HCT116 (cell line): Measurements from ENCODE around the gene HOXA13. TPM values are rescaled to one million over a fixed set of nuclear protein-coding genes. Genes with fewer than 3 reads are reported as not detected.

Source experiments
- ATAC-seq: fragments of 200-7000 bp; cut with Tn5 transposase; 2 replicates; pipeline ENCODE4 v1.9.1; 2020; ENCODE audit warnings: mild to moderate bottlenecking, moderate library complexity
- BruUV-seq: library from RNA; stranded (reverse); fragments of 400-500 nt; replicated peaks from 2 replicates; lab custom pipeline; 2021; lab: Mats Ljungman, UMichigan
- CTCF ChIA-PET: fragments of 300-600 bp; sonication (Branson Sonifier 250); formaldehyde crosslinking; loops from one replicate; lab custom pipeline; 2021; ENCODE audit warnings: antibody characterized with exemption; lab: Charles Lee
- POLR2A ChIA-PET: fragments of 300-600, 350-600 bp; sonication (Branson Sonifier 250); formaldehyde crosslinking; loops from one replicate; lab custom pipeline; 2021; ENCODE audit warnings: antibody characterized with exemption; lab: Charles Lee
- RAD21 ChIA-PET, 2 experiments: fragments of 300-600 bp; sonication (Branson Sonifier 250); formaldehyde crosslinking; loops; one replicate each; lab custom pipeline; 2023; ENCODE audit warnings: low total read pairs in 2 of 2; ENCODE audit not compliant: uncharacterized antibody in 2 of 2, unreplicated experiment in 2 of 2, low non-redundant PET in 1 of 2; lab: Charles Lee
- DNase-seq: peaks from one replicate; pipeline ENCODE4 v3.0.0-alpha.2; 2010; ENCODE audit warnings: low read depth, low spot score
- H2AFZ ChIP-seq: fragments of 200-600 bp; shearing (Covaris generic), sonication (generic); 2 replicates; pipeline ENCODE4 v1.6.1; 2017; ENCODE audit warnings: low read depth, mixed run types, mixed read lengths, antibody characterized with exemption, low read length; ENCODE audit not compliant: poor library complexity, severe bottlenecking
- H3K27ac ChIP-seq: 2 replicates; pipeline ENCODE4 v1.5.1; 2012; ENCODE audit warnings: low read depth, low read length
- H3K27me3 ChIP-seq: fragments of 200-600 bp; sonication (generic); 2 replicates; pipeline ENCODE4 v1.6.1; 2016; ENCODE audit warnings: mixed run types, low read length, mixed read lengths; ENCODE audit not compliant: insufficient read depth
- H3K36me3 ChIP-seq, 2 experiments: fragments of 200-500 bp in 1 of 2; fragments of 200-600 bp in 1 of 2; sonication (Bioruptor generic) in 1 of 2; sonication (generic) in 1 of 2; 2 replicates each; pipeline versions ENCODE4 v1.5.1 to v1.6.1; 2014 to 2016; ENCODE audit warnings: low read length in 2 of 2, inconsistent platforms in 1 of 2, mixed read lengths in 1 of 2, mixed run types in 1 of 2; ENCODE audit not compliant: insufficient read depth in 2 of 2, control insufficient read depth in 1 of 2
- H3K4me1 ChIP-seq, 2 experiments: fragments of 200-600 bp in 1 of 2; sonication (generic) in 1 of 2; 2 replicates each; pipeline versions ENCODE4 v1.5.1 to v1.6.1; 2012 to 2017; ENCODE audit warnings: low read length in 2 of 2, inconsistent platforms in 1 of 2, mild to moderate bottlenecking in 1 of 2, mixed read lengths in 1 of 2, mixed run types in 1 of 2, moderate library complexity in 1 of 2; ENCODE audit not compliant: insufficient read depth in 2 of 2, control insufficient read depth in 1 of 2
- H3K4me2 ChIP-seq: fragments of 200-600 bp; sonication (generic); 2 replicates; pipeline ENCODE4 v1.6.1; 2017; ENCODE audit warnings: mixed run types, low read length, mixed read lengths
- H3K4me3 ChIP-seq, 2 experiments: fragments of 200-600 bp in 1 of 2; sonication (generic) in 1 of 2; replicated peaks in 1 of 2; 2 replicates each; pipeline ENCODE4 v1.5.1; 2011 to 2016; ENCODE audit warnings: low read length in 2 of 2, control low read depth in 1 of 2, low read depth in 1 of 2, mild to moderate bottlenecking in 1 of 2, mixed read lengths in 1 of 2, mixed run types in 1 of 2
- H3K79me2 ChIP-seq: fragments of 200-600 bp; sonication (generic); 2 replicates; pipeline ENCODE4 v1.6.1; 2017; ENCODE audit warnings: mild to moderate bottlenecking, mixed run types, low read length, moderate library complexity, mixed read lengths; ENCODE audit not compliant: insufficient read depth
- H3K9ac ChIP-seq: fragments of 200-600 bp; sonication (generic); 2 replicates; pipeline ENCODE4 v1.6.1; 2016; ENCODE audit warnings: low read length, mixed read lengths
- H3K9me2 ChIP-seq: fragments of 200-600 bp; sonication (generic), shearing (Covaris generic); 2 replicates; pipeline ENCODE4 v1.6.1; 2017; ENCODE audit warnings: mixed run types, mild to moderate bottlenecking, moderate library complexity; ENCODE audit not compliant: insufficient read depth
- H3K9me3 ChIP-seq, 2 experiments: fragments of 200-500 bp in 1 of 2; fragments of 200-600 bp in 1 of 2; sonication (Bioruptor generic) in 1 of 2; sonication (generic) in 1 of 2; 2 replicates each; pipeline ENCODE4 v1.6.1; 2014 to 2017; ENCODE audit warnings: low read length in 2 of 2, mixed read lengths in 2 of 2, inconsistent platforms in 1 of 2, low read depth in 1 of 2, mild to moderate bottlenecking in 1 of 2, mixed run types in 1 of 2, moderate library complexity in 1 of 2; ENCODE audit not compliant: control insufficient read depth in 1 of 2, insufficient read depth in 1 of 2
- H4K20me1 ChIP-seq: fragments of 200-600 bp; sonication (generic), shearing (Covaris generic); 2 replicates; pipeline ENCODE4 v1.6.1; 2017; ENCODE audit warnings: mixed run types, mild to moderate bottlenecking, moderate library complexity; ENCODE audit not compliant: insufficient read depth
- CBX3 ChIP-seq: IDR thresholded peaks from 2 replicates; pipeline ENCODE4 v1.6.1; 2012; ENCODE audit warnings: low read depth
- CEBPB ChIP-seq: IDR thresholded peaks from 2 replicates; pipeline ENCODE4 v1.6.1; 2012; ENCODE audit warnings: low read depth
- ELF1 ChIP-seq: IDR thresholded peaks from 2 replicates; pipeline ENCODE4 v1.6.1; 2012; ENCODE audit warnings: low read depth, borderline replicate concordance
- EZH2 ChIP-seq: fragments of 200-600 bp; sonication (generic); IDR thresholded peaks from 2 replicates; pipeline ENCODE4 v1.6.1; 2017; ENCODE audit warnings: antibody characterized with exemption, mixed run types
- EZH2phosphoT487 ChIP-seq: fragments of 200-600 bp; IDR thresholded peaks from 2 replicates; pipeline ENCODE4 v1.6.1; 2018; ENCODE audit warnings: antibody characterized with exemption, borderline replicate concordance
- FOSL1 ChIP-seq: IDR thresholded peaks from 2 replicates; pipeline ENCODE4 v1.6.1; 2012; ENCODE audit warnings: low read depth
- JUND ChIP-seq: IDR thresholded peaks from 2 replicates; pipeline ENCODE4 v1.6.1; 2012
- RAD21 ChIP-seq: IDR thresholded peaks from 2 replicates; pipeline ENCODE4 v1.6.1; 2012; ENCODE audit warnings: low read depth, mild to moderate bottlenecking
- REST ChIP-seq: IDR thresholded peaks from 2 replicates; pipeline ENCODE4 v1.6.1; 2012; ENCODE audit warnings: low read depth
- SIN3A ChIP-seq: IDR thresholded peaks from 2 replicates; pipeline ENCODE4 v1.6.1; 2012; ENCODE audit warnings: low read depth
- SRF ChIP-seq: IDR thresholded peaks from 2 replicates; pipeline ENCODE4 v1.6.1; 2012; ENCODE audit warnings: low read depth
- YY1 ChIP-seq: IDR thresholded peaks from 2 replicates; pipeline ENCODE4 v1.6.1; 2011; ENCODE audit warnings: low read length, low read depth, moderate library complexity, mild to moderate bottlenecking; ENCODE audit not compliant: insufficient replicate concordance; ENCODE audit errors: extremely low read depth
- ZNF274 ChIP-seq: fragments of 200-500 bp; sonication (Bioruptor generic); IDR thresholded peaks from 2 replicates; pipeline ENCODE4 v1.6.1; 2014; ENCODE audit warnings: mild to moderate bottlenecking, low read depth, low read length, inconsistent platforms
- intact Hi-C: fragments of 100-400 bp; cut with micrococcal nuclease; formaldehyde crosslinking; loops from 2 replicates; pipeline ENCODE4 v1.10.0; 2022
- total RNA-seq: library from RNA; stranded (reverse); gene quantifications from one replicate; pipeline ENCODE4 v1.2.1, GENCODE V29; 2021; ENCODE audit not compliant: unreplicated experiment
- TF ChIP-seq, protein P1 (sequence below), 3 experiments: fragments of 200-600 bp in 1 of 3; sonication (generic) in 1 of 3; IDR thresholded peaks in 2 of 3; conservative IDR thresholded peaks in 1 of 3; 2 replicates each; pipeline ENCODE4 v1.5.1; 2012 to 2017; ENCODE audit warnings: low read depth in 2 of 3, low read length in 2 of 3, antibody characterized with exemption in 1 of 3, borderline replicate concordance in 1 of 3, control low read depth in 1 of 3, mild to moderate bottlenecking in 1 of 3, mixed read lengths in 1 of 3, mixed run types in 1 of 3, moderate library complexity in 1 of 3; ENCODE audit not compliant: insufficient read depth in 1 of 3
- TF ChIP-seq, protein P2 (sequence below): IDR thresholded peaks from 2 replicates; pipeline ENCODE4 v1.6.1; 2012

The HOXA13 gene
- total RNA-seq, 1 experiment from 2014 or later, result 3.6 TPM

DNA sequence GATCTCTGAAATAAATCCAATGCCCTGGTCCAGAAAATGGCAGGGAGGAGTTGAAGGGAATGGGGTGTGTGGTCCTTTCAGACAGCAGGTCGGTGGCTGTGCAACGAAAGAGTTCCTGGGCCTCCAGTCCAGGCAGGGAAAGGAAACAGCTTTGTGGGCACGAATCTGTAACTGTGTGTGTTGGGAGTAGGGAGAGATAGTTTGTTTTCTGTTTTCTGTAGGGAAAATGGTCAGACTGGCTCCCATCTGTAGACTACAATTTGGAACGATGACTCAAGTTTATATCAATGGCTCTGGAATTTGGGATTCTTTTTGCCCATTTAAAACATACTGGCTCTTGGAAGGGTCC is 32.0 kb downstream of the HOXA13 start:
- Histone ChIP-seq H3K27me3 (no peaks in the 10 kb centered on the region), H4K20me1 (no peaks in the 10 kb centered on the region), H3K27ac (peak overlapping the region; percentile 91), H3K4me1 (peaks cover 26 to 76% of the 10 kb centered on the region in 2 experiments), H2AFZ (no peak overlapping the region), H3K9ac (peak overlapping the region; percentile 89), H3K4me2 (peak overlapping the region; percentile 97), H3K9me2 (no peaks in the 10 kb centered on the region), H3K79me2 (peaks cover 99% of the 10 kb centered on the region), H3K9me3 (no peaks in the 10 kb centered on the region), H3K36me3 (peaks cover 0 to 4% of the 10 kb centered on the region in 2 experiments; a peak in 1 of 4 replicates), H3K4me3 (peak overlapping the region; percentile 77 to 84)
- RAD21 ChIA-PET, result no interaction called here
- POLR2A ChIA-PET, result interaction anchor here (1.4 to 1.5 kb wide), 2 partner anchors 11 to 16 kb away, joined by 5 read pairs; partner anchors contain the start of gene HOXA7
- CTCF ChIA-PET, result interaction anchor here (6.6 kb wide), 1 partner anchor 12 kb away, joined by 32 read pairs; no protein-coding TSS in a partner anchor
- BruUV-seq, result no TSS peak
- intact Hi-C loops, result loop anchor here (10.0 kb wide), 1 partner anchor 1303 kb away; no protein-coding TSS in a partner anchor
- DNase-seq, result no peak
- no peak for TF ChIP-seq ZNF274
- TF ChIP-seq REST, result no peak
- TF ChIP-seq EZH2, result no peak
- TF ChIP-seq YY1, result no peak
- TF ChIP-seq CEBPB, result no peak
- TF ChIP-seq FOSL1, result no peak
- no peak for TF ChIP-seq JUND
- no peak for TF ChIP-seq RAD21
- no peak for TF ChIP-seq SIN3A
- no peak for TF ChIP-seq EZH2phosphoT487
- TF ChIP-seq ELF1, result no peak
- TF ChIP-seq, protein P1, sequence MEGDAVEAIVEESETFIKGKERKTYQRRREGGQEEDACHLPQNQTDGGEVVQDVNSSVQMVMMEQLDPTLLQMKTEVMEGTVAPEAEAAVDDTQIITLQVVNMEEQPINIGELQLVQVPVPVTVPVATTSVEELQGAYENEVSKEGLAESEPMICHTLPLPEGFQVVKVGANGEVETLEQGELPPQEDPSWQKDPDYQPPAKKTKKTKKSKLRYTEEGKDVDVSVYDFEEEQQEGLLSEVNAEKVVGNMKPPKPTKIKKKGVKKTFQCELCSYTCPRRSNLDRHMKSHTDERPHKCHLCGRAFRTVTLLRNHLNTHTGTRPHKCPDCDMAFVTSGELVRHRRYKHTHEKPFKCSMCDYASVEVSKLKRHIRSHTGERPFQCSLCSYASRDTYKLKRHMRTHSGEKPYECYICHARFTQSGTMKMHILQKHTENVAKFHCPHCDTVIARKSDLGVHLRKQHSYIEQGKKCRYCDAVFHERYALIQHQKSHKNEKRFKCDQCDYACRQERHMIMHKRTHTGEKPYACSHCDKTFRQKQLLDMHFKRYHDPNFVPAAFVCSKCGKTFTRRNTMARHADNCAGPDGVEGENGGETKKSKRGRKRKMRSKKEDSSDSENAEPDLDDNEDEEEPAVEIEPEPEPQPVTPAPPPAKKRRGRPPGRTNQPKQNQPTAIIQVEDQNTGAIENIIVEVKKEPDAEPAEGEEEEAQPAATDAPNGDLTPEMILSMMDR (IDR thresholded peaks at IDR 0.05 in 2 of 3, conservative IDR thresholded peaks at IDR 0.05 in 1 of 3; ENCODE audit: borderline replicate concordance in 1 of 3, insufficient read depth in 1 of 3, low read depth in 2 of 3, low read length in 2 of 3), result no peak
- no peak for TF ChIP-seq CBX3
- TF ChIP-seq, protein P2, sequence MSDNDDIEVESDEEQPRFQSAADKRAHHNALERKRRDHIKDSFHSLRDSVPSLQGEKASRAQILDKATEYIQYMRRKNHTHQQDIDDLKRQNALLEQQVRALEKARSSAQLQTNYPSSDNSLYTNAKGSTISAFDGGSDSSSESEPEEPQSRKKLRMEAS, result no peak
- TF ChIP-seq SRF, result no peak
- ATAC-seq, result no peak
